SK-N-SH treated with all-trans-retinoic acid at 6 μM for 48 hours (cell line): Measurements from ENCODE around the gene ST8SIA1.

Source experiments
- ATAC-seq: fragments of 200-7000 bp; cut with Tn5 transposase; 3 replicates; pipeline ENCODE4 v1.9.1; 2020; ENCODE audit warnings: mild to moderate bottlenecking, moderate library complexity
- ARNTL ChIP-seq: fragments of 450-650 bp; formaldehyde crosslinking; IDR thresholded peaks from 2 replicates; pipeline ENCODE4 v1.5.0; 2020; ENCODE audit warnings: low read depth, mild to moderate bottlenecking, moderate library complexity, borderline replicate concordance
- BACH2 ChIP-seq: fragments of 250-450 bp; sonication (Bioruptor Pico); IDR thresholded peaks from 2 replicates; pipeline ENCODE4 v1.9.0; 2021; ENCODE audit warnings: mild to moderate bottlenecking, borderline replicate concordance
- CREB5 ChIP-seq: fragments of 250-450 bp; sonication (Bioruptor Pico); IDR thresholded peaks from 2 replicates; pipeline ENCODE4 v1.5.1; 2020; ENCODE audit warnings: low read depth, mild to moderate bottlenecking, moderate library complexity
- CSRNP3 ChIP-seq: fragments of 250-450 bp; sonication (Bioruptor Pico); IDR thresholded peaks from 2 replicates; pipeline ENCODE4 v1.5.1; 2021; ENCODE audit warnings: mild to moderate bottlenecking, moderate library complexity
- ESRRG ChIP-seq: fragments of 250-450 bp; sonication (Bioruptor Pico); IDR thresholded peaks from 2 replicates; pipeline ENCODE4 v1.6.1; 2021; ENCODE audit warnings: mild to moderate bottlenecking
- GLIS3 ChIP-seq: fragments of 250-450 bp; sonication (Bioruptor Pico); IDR thresholded peaks from 2 replicates; pipeline ENCODE4 v1.5.0; 2020; ENCODE audit warnings: mild to moderate bottlenecking, moderate library complexity
- ISL1 ChIP-seq: fragments of 250-450 bp; sonication (Bioruptor Pico); IDR thresholded peaks from 2 replicates; pipeline ENCODE4 v2.1.2; 2022; ENCODE audit warnings: mild to moderate bottlenecking, moderate library complexity
- OSR1 ChIP-seq: fragments of 250-450 bp; sonication (Bioruptor Pico); IDR thresholded peaks from 2 replicates; pipeline ENCODE4 v1.8.0; 2022; ENCODE audit warnings: moderate library complexity, mild to moderate bottlenecking, inconsistent platforms
- PATZ1 ChIP-seq: fragments of 250-450 bp; sonication (Bioruptor Pico); IDR thresholded peaks from 2 replicates; pipeline ENCODE4 v1.8.0; 2020; ENCODE audit warnings: mild to moderate bottlenecking, moderate library complexity, borderline replicate concordance
- POU6F1 ChIP-seq: fragments of 250-450 bp; sonication (Bioruptor Pico); IDR thresholded peaks from 2 replicates; pipeline ENCODE4 v1.8.0; 2021; ENCODE audit warnings: low read depth, mild to moderate bottlenecking, moderate library complexity, borderline replicate concordance
- SNAI2 ChIP-seq: fragments of 250-450 bp; sonication (Bioruptor Pico); IDR thresholded peaks from 2 replicates; pipeline ENCODE4 v1.5.0; 2020; ENCODE audit warnings: mild to moderate bottlenecking, moderate library complexity
- TCF4 ChIP-seq: fragments of 250-450 bp; sonication (Bioruptor Pico); IDR thresholded peaks from 2 replicates; pipeline ENCODE4 v1.8.0; 2021; ENCODE audit warnings: mild to moderate bottlenecking, moderate library complexity, borderline replicate concordance
- TOX ChIP-seq: fragments of 250-450 bp; sonication (Bioruptor Pico); IDR thresholded peaks from 2 replicates; pipeline ENCODE4 v1.8.0; 2021; ENCODE audit warnings: mild to moderate bottlenecking, moderate library complexity, borderline replicate concordance
- TSHZ2 ChIP-seq: fragments of 250-450 bp; sonication (Bioruptor Pico); IDR thresholded peaks from 2 replicates; pipeline ENCODE4 v1.5.0; 2020; ENCODE audit warnings: mild to moderate bottlenecking, moderate library complexity
- ZC3H10 ChIP-seq: fragments of 250-450 bp; sonication (Bioruptor Pico); IDR thresholded peaks from 2 replicates; pipeline ENCODE4 v1.5.1; 2021; ENCODE audit warnings: mild to moderate bottlenecking, moderate library complexity
- ZFP3 ChIP-seq: fragments of 250-450 bp; sonication (Bioruptor Pico); IDR thresholded peaks from 2 replicates; pipeline ENCODE4 v1.5.0; 2020; ENCODE audit warnings: mild to moderate bottlenecking, moderate library complexity
- ZNF565 ChIP-seq: fragments of 450-650 bp; formaldehyde crosslinking; conservative IDR thresholded peaks from 2 replicates; pipeline ENCODE4 v1.5.0; 2020; ENCODE audit warnings: low read depth, mild to moderate bottlenecking, moderate library complexity
- ZNF70 ChIP-seq: fragments of 450-650 bp; formaldehyde crosslinking; IDR thresholded peaks from 2 replicates; pipeline ENCODE4 v1.5.0; 2020; ENCODE audit warnings: mild to moderate bottlenecking, moderate library complexity

Gene ST8SIA1

GRCh38 chr12:22257100-22257499 is 77.4 kb downstream of the ST8SIA1 start:
- no peak for ATAC-seq
- TF ChIP-seq CSRNP3 (no peak), ZFP3 (CRISPR knock-in tag) (no peak), ZNF565 (CRISPR knock-in tag) (no peak), BACH2 (no peak), ZC3H10 (CRISPR knock-in tag) (no peak), POU6F1 (CRISPR knock-in tag) (no peak)

- TF ChIP-seq OSR1 (CRISPR knock-in tag), result no peak
- no peak for ATAC-seq
These were observed 77.9 kb downstream of the ST8SIA1 start for GRCh38 chr12:22256605-22257004.

GRCh38 chr12:22256041-22256441 is 78.5 kb downstream of the ST8SIA1 start:
- no peak for TF ChIP-seq ZNF70 (CRISPR knock-in tag)
- no peak for TF ChIP-seq ZC3H10 (CRISPR knock-in tag)
- no peak for TF ChIP-seq CSRNP3
- no peak for TF ChIP-seq ZNF565 (CRISPR knock-in tag)
- no peak for TF ChIP-seq TSHZ2
- no peak for TF ChIP-seq BACH2
- TF ChIP-seq TOX (CRISPR knock-in tag), result no peak
- no peak for ATAC-seq

- no peak for TF ChIP-seq SNAI2
- no peak for TF ChIP-seq BACH2
- TF ChIP-seq GLIS3 (CRISPR knock-in tag), result no peak
- TF ChIP-seq TCF4 (CRISPR knock-in tag), result no peak
- no peak for TF ChIP-seq OSR1 (CRISPR knock-in tag)
- TF ChIP-seq ZC3H10 (CRISPR knock-in tag), result no peak
- TF ChIP-seq ISL1 (CRISPR knock-in tag), result no peak
- TF ChIP-seq ARNTL (CRISPR knock-in tag), result no peak
- TF ChIP-seq ZNF70 (CRISPR knock-in tag), result no peak
- no peak for TF ChIP-seq PATZ1 (CRISPR knock-in tag)
- TF ChIP-seq CREB5 (CRISPR knock-in tag), result no peak
- TF ChIP-seq ESRRG (CRISPR knock-in tag), result no peak
- no peak for ATAC-seq
These were observed 79.4 kb downstream of the ST8SIA1 start for GRCh38 chr12:22255097-22255496.
